GM12891 (cell line): ENCODE data around the gene STRN. TPM values are rescaled to one million over a fixed set of nuclear protein-coding genes. Genes with fewer than 3 reads are reported as not detected.
"Not testable (repeated sequence)": the region's sequence is repeated elsewhere in the genome, so short reads cannot be mapped to it uniquely, and the experiment has no call there.

ENCODE experiments used
- DNase-seq: peaks from one replicate; pipeline ENCODE4 v3.0.0; 2011; ENCODE audit warnings: low spot score; ENCODE audit not compliant: insufficient read length
- FAIRE-seq: peaks from 2 replicates; lab custom pipeline; 2011; peaks lifted over from hg19 to GRCh38; lab: Jason Lieb, UNC
- PAX5 ChIP-seq: IDR thresholded peaks from 2 replicates; pipeline ENCODE4 v1.6.1; 2011; ENCODE audit warnings: low read length, moderate library complexity, mild to moderate bottlenecking; ENCODE audit not compliant: insufficient read depth, severe bottlenecking
- POLR2A ChIP-seq: IDR thresholded peaks from 2 replicates; pipeline ENCODE4 v1.6.1; 2011; ENCODE audit warnings: low read depth, low read length, control low read depth
- POLR2AphosphoS5 ChIP-seq: IDR thresholded peaks from 2 replicates; pipeline ENCODE4 v1.6.1; 2011; ENCODE audit warnings: low read depth, low read length, control low read depth
- POU2F2 ChIP-seq: IDR thresholded peaks from 2 replicates; pipeline ENCODE4 v1.6.1; 2011; ENCODE audit warnings: low read depth, mild to moderate bottlenecking, control low read depth, low read length, moderate library complexity
- SPI1 ChIP-seq: IDR thresholded peaks from 2 replicates; pipeline ENCODE4 v1.6.1; 2011; ENCODE audit warnings: low read depth, low read length, control low read depth
- TAF1 ChIP-seq: IDR thresholded peaks from 2 replicates; pipeline ENCODE4 v1.6.1; 2011; ENCODE audit warnings: low read depth, low read length, control low read depth
- polyA plus RNA-seq: library from polyadenylated mRNA; unstranded; fragments of >200 nt; gene quantifications from one replicate; pipeline ENCODE4 v1.2.1, GENCODE V29; 2012; ENCODE audit warnings: low read depth, missing spikeins, inconsistent platforms; ENCODE audit not compliant: missing spikeins

The STRN gene
- 4.9 TPM for polyA plus RNA-seq

- peak; percentile 96 for FAIRE-seq
- DNase-seq, result peak; percentile 95
Observed at GRCh38 chr2:36966370-36967235, at the start of gene STRN. STRN (minus strand) TSS chr2:36966536; CDS start chr2:36966463, 73 bp downstream.

GRCh38 chr2:37013315-37013641 lies 46.9 kb upstream of the STRN start:
- DNase-seq (no peak), FAIRE-seq (peak; percentile 5)
- TF ChIP-seq PAX5, result no peak
- TF ChIP-seq POLR2A, result no peak
- no peak for TF ChIP-seq SPI1
- TF ChIP-seq TAF1, result no peak
- no peak for TF ChIP-seq POLR2AphosphoS5
- TF ChIP-seq POU2F2, result no peak

More at GRCh38 chr2:36966370-36967235, at the start of gene STRN:
- TF ChIP-seq POLR2AphosphoS5 (peak; percentile 85), POLR2A (peak; percentile 84), TAF1 (peak; percentile 66; the same call in 1 of the 2 replicates), PAX5 (peak; percentile 9), SPI1 (0 out of 2 replicates have a peak, but pooled peaks have one; percentile 2), POU2F2 (peak; percentile 72; the same call in 1 of the 2 replicates)

- TF ChIP-seq SPI1, result no peak
- TF ChIP-seq POU2F2, result peak; percentile 54; the same call in 1 of the 2 replicates
- TF ChIP-seq PAX5, result no peak
- FAIRE-seq, result no peak
- DNase-seq, result no peak
Observed at GRCh38 chr2:37011130-37011529, 44.8 kb upstream of the STRN start.

- no peak for TF ChIP-seq POLR2A
- peak; percentile 86 for TF ChIP-seq POU2F2
- no peak for TF ChIP-seq SPI1
- peak; percentile 98 for FAIRE-seq
- DNase-seq, result peak; percentile 4
Observed at GRCh38 chr2:37005118-37005868, 39.0 kb upstream of the STRN start.

GRCh38 chr2:37000988-37001556 lies 34.7 kb upstream of the STRN start:
- DNase-seq (no peak), FAIRE-seq (no peak)
- TF ChIP-seq POU2F2 (no peak), POLR2AphosphoS5 (no peak), TAF1 (no peak), POLR2A (no peak), PAX5 (no peak), SPI1 (no peak)

- FAIRE-seq, result no peak
- no peak for TF ChIP-seq POU2F2
- no peak for TF ChIP-seq POLR2A
- TF ChIP-seq SPI1, result no peak
- no peak for TF ChIP-seq POLR2AphosphoS5
- no peak for TF ChIP-seq TAF1
- TF ChIP-seq PAX5, result no peak
- DNase-seq, result no peak
Observed at GRCh38 chr2:37000318-37000717, 34.0 kb upstream of the STRN start.

GRCh38 chr2:36999416-36999815 lies 33.1 kb upstream of the STRN start:
- FAIRE-seq, DNase-seq: not testable (repeated sequence)

- FAIRE-seq (no peak), DNase-seq (no peak)
- no peak for TF ChIP-seq POLR2AphosphoS5
- TF ChIP-seq PAX5, result no peak
- no peak for TF ChIP-seq TAF1
- TF ChIP-seq SPI1, result no peak
- no peak for TF ChIP-seq POU2F2
- no peak for TF ChIP-seq POLR2A
Observed at GRCh38 chr2:36993841-36994620, 27.7 kb upstream of the STRN start.

GRCh38 chr2:36988008-36988407 lies 21.7 kb upstream of the STRN start:
- DNase-seq, result no peak
- no peak for FAIRE-seq
- TF ChIP-seq TAF1 (no peak), POU2F2 (no peak), POLR2A (no peak), SPI1 (no peak), PAX5 (no peak), POLR2AphosphoS5 (no peak)
